ENCODE measurements around the gene NFATC3. TPM values are rescaled to one million over a fixed set of nuclear protein-coding genes. Genes with fewer than 3 reads are reported as not detected.

The NFATC3 gene
- total RNA-seq, 1 donor from 2014 or later: 33.1 TPM

GRCh38 chr16:68206245-68206644 lies 121.1 kb downstream of the NFATC3 start:
- Mint-ChIP-seq H3K27ac (ENCODE audit: unreplicated experiment) (no peak overlapping the region), H3K9me3 (ENCODE audit: unreplicated experiment) (no peaks in the 10 kb centered on the region), H3K4me1 (ENCODE audit: low read depth, unreplicated experiment) (peaks cover 4% of the 10 kb centered on the region), H3K27me3 (ENCODE audit: unreplicated experiment) (no peaks in the 10 kb centered on the region), H3K4me3 (ENCODE audit: unreplicated experiment) (no peak overlapping the region), H3K36me3 (ENCODE audit: unreplicated experiment) (no peaks in the 10 kb centered on the region)
- DNase-seq: no peak
- no peak for TF ChIP-seq CTCF (IDR thresholded peaks at IDR 0.05; ENCODE audit: partially characterized antibody, unreplicated experiment)

GRCh38 chr16:68214726-68215125 lies 129.6 kb downstream of the NFATC3 start:
- no peak for DNase-seq
- no peak overlapping the region for H3K4me3 Mint-ChIP-seq (ENCODE audit: unreplicated experiment)
- H3K4me1 Mint-ChIP-seq (ENCODE audit: low read depth, unreplicated experiment): no peaks in the 10 kb centered on the region
- no peak overlapping the region for H3K27ac Mint-ChIP-seq (ENCODE audit: unreplicated experiment)
- H3K36me3 Mint-ChIP-seq (ENCODE audit: unreplicated experiment): no peaks in the 10 kb centered on the region
- TF ChIP-seq CTCF (IDR thresholded peaks at IDR 0.05; ENCODE audit: partially characterized antibody, unreplicated experiment): no peak
- no peaks in the 10 kb centered on the region for H3K9me3 Mint-ChIP-seq (ENCODE audit: unreplicated experiment)
- H3K27me3 Mint-ChIP-seq (ENCODE audit: unreplicated experiment): no peaks in the 10 kb centered on the region

GRCh38 chr16:68215302-68215701 lies 130.1 kb downstream of the NFATC3 start:
- H3K27ac Mint-ChIP-seq (ENCODE audit: unreplicated experiment): no peak overlapping the region
- DNase-seq: no peak
- H3K36me3 Mint-ChIP-seq (ENCODE audit: unreplicated experiment): no peaks in the 10 kb centered on the region
- no peak overlapping the region for H3K4me3 Mint-ChIP-seq (ENCODE audit: unreplicated experiment)
- no peaks in the 10 kb centered on the region for H3K9me3 Mint-ChIP-seq (ENCODE audit: unreplicated experiment)
- H3K27me3 Mint-ChIP-seq (ENCODE audit: unreplicated experiment): no peaks in the 10 kb centered on the region
- TF ChIP-seq CTCF (IDR thresholded peaks at IDR 0.05; ENCODE audit: partially characterized antibody, unreplicated experiment): no peak
- H3K4me1 Mint-ChIP-seq (ENCODE audit: low read depth, unreplicated experiment): peaks cover 2% of the 10 kb centered on the region

- DNase-seq: no peak
- H3K36me3 Mint-ChIP-seq (ENCODE audit: unreplicated experiment): no peaks in the 10 kb centered on the region
- H3K9me3 Mint-ChIP-seq (ENCODE audit: unreplicated experiment): no peaks in the 10 kb centered on the region
- no peak overlapping the region for H3K27ac Mint-ChIP-seq (ENCODE audit: unreplicated experiment)
- peaks cover 2% of the 10 kb centered on the region for H3K4me1 Mint-ChIP-seq (ENCODE audit: low read depth, unreplicated experiment)
- no peak overlapping the region for H3K4me3 Mint-ChIP-seq (ENCODE audit: unreplicated experiment)
- TF ChIP-seq CTCF (IDR thresholded peaks at IDR 0.05; ENCODE audit: partially characterized antibody, unreplicated experiment): no peak
- H3K27me3 Mint-ChIP-seq (ENCODE audit: unreplicated experiment): no peaks in the 10 kb centered on the region
Measured at GRCh38 chr16:68216240-68216639, 131.1 kb downstream of the NFATC3 start.

GRCh38 chr16:68217506-68217905 lies 132.3 kb downstream of the NFATC3 start:
- peaks cover 2% of the 10 kb centered on the region for H3K4me1 Mint-ChIP-seq (ENCODE audit: low read depth, unreplicated experiment)
- no peak for DNase-seq

More at GRCh38 chr16:68217506-68217905, 132.3 kb downstream of the NFATC3 start:
- Mint-ChIP-seq H3K4me3 (ENCODE audit: unreplicated experiment) (no peak overlapping the region), H3K27me3 (ENCODE audit: unreplicated experiment) (no peaks in the 10 kb centered on the region), H3K9me3 (ENCODE audit: unreplicated experiment) (no peaks in the 10 kb centered on the region), H3K27ac (ENCODE audit: unreplicated experiment) (no peak overlapping the region), H3K36me3 (ENCODE audit: unreplicated experiment) (no peaks in the 10 kb centered on the region)
- no peak for TF ChIP-seq CTCF (IDR thresholded peaks at IDR 0.05; ENCODE audit: partially characterized antibody, unreplicated experiment)
